HG02938 (cell line): ENCODE results near the gene PKN1.
A peak's percentile ranks its signal among the peaks of the same experiment; 100 is the strongest.

ENCODE experiments used
- ATAC-seq: cut with Tn5 transposase; IDR thresholded peaks from one replicate; pipeline ENCODE4 v1.9.1; 2021; ENCODE audit warnings: mild to moderate bottlenecking, moderate library complexity; ENCODE audit not compliant: unreplicated experiment

The PKN1 gene

DNA sequence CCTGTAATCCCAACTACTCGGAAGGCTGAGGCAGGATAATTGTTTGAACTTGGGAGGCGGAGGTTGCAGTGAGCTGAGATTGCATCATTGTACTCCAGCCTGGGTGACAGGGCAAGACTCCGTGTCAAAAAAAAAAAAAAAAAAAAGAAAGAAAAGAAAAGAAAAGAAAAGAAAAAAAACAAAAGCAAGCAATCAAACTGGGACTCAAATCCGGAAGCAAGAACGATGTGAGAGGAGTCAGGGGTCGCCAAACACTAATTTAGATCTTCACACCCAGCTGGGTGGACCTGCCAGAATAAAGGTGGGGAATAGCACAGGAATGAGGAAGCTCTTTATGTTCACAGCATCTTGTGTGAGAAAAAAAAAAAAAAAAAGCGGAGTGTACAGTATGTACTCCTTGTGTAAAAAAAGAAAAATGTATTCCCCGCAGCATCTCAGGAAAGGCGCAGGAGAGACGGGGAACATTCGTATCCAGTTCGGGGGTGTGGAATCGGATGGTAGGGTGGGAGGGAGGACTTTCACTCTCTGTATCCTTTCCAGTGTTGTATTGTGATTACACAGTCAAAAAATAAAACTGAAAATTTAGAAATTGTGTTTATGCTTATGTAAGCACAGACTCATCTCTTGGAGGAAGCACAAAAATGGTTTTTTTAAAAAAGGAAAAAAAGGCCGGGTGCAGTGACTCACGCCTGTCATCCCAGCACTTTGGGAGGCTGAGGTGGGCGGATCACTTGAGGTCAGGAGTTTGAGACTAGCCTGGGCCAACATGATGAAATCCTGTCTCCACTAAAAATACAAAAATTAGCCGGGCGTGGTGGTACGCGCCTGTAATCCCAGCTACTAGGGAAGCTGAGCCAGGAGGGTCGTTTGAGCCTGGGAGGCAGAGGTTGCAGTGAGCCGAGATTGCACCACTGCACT is 77.5 kb downstream of the PKN1 start:
- ATAC-seq, result no peak

DNA sequence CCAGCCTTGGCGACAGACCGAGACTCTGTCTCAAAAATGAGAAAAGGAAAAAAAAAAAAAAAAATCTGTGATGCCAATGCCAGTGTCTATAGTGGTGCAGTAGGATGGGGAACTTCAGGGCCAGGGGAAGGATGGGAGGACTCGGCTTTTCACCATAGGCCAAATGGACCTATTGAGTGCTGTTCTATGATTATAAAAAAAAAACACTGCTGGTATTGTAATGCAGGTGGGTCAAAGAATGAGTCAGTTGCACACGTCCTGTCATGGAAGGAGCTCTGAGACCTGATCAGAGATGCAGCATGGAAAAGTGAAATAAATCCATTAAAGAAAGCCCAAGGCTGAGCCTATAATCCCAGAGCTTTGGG is 78.1 kb downstream of the PKN1 start:
- no peak for ATAC-seq

DNA sequence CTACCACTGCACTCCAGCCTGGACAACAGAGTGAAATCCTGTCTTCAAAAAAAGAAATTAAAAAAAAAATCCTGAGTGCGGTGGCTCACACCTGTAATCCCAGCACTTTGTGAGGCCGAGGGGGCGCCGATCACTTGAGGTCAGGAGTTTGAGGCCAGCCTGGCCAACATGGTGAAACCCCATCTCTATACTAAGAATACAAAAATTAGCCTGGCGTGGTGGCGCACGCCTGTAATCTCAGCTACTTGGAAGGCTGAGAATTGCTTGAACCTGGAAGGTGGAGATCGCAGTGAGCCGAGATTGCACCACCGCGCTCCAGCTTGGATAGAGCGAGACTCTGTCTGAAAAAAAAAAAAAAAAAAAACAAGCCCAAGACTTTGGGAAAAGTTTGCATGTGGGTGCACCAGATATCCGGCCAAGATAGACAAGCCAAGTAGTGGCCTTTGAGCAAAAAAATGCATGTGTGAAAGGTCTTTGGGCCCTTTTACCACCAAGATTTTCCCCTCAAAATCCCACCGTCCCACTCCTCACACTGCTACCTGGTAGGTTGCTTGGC is 79.4 kb downstream of the PKN1 start:
- ATAC-seq, result no peak

DNA sequence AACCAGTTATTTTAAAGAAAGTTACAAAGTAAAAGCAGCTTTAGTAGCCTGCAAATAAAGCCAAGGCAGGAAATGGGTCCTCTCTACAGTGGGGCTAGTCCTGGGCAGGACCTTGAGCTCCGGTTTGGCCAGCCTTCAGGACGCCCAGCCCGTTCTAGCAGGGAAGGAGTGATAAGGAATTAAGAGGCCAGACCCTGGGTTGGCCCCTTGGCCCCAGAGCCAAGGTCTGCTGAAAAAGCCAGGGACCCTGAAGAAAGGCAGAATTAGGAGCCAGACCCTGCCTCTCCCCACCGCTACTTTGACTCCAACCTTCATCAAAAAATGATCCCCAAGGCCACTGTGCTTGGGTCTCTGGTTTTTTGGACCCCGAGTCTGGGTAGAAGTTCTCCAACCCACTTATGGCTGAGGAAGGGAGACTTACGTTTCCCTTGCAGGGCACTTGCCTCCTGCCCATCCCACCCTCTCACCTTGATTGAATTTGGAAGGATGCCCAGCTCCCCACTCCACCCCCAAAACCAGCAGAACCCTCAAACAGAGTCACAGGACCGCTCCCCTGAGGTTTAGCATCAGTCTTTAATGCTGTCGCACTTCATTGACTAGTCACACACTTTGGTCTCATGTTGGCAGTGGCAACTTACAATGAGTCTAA is 81.2 kb downstream of the PKN1 start:
- ATAC-seq, result no peak

DNA sequence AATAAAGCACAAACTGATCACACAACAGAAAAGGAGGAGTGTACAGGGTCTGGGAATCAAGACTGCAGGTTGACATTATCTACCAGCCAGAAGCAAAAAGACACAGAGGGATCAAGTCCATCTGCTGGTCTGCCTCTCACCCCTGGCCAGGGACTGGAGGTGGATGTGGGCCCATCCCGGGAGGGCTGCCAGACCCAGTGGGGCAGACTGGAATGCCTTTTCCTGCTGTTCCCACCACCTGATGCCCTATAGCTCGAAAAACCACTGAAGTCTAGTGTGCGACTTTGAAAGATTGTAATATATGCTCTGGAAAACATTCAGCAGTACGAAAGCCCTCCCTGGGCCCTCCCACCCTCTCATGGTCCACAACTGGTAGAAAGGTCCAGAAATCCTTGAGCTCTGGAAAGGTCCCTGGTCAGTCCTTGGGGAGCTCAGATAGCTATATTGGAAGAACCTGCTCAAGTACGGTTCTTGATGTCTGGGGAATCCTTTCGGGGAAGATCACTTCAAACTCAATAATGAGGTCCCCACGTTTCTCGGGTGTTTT is 82.5 kb downstream of the PKN1 start:
- no peak for ATAC-seq

DNA sequence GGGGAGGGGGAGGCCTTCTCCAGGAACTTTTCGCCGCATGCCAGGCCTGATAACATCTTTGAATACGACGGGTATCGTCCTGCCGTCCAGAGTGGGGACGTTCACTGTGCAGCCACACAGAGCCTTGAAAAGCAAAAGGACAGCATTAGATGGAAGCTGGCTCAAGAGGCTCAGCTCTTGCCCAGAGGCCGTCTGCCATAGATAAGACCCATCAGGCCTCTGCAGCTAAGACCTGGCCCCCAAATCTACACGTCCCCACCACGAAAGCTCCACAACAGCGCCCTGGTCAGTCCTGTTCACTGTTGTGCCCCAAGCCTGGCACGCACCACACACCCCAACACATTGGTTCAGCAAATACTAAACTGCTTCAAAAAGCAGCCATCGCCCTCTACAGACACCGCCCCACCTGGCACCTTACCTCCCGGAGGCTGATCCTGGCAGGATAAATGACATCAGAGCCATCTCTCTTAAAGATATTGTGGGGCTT is 83.0 kb downstream of the PKN1 start:
- ATAC-seq, result no peak

DNA sequence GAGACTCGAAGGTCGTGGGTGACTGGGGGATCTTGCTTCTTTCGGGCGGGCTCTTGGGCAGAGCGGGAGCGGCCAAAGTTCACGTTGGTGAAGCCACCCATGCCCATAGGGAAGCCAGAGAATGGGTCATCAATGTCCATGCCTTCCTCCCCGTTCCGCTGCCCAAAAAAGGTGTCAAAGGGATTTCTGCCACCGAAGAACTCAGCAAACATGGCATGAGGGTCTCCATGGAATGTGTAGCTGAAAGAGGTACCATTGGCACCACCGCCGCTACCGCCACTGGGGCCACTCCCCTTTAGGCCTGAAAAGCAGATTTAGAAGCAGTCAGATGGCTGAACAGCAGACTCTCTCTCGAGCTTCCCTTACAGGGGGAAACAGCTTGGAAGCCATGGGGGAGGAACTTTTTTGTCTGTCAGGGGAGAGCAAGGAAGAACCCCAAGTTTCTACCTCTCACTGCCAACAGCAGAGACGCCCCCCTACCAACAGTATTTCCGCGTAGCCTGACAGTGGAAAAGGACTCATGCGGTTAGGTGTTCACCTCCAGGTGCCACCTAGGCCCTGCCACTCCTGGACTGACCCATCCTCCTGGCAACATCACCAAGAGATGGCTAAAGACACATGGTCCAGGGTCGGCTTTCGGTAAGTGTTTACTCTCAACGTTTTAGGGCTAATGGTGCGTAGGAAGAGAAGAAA is 83.8 kb downstream of the PKN1 start:
- ATAC-seq, result no peak

DNA sequence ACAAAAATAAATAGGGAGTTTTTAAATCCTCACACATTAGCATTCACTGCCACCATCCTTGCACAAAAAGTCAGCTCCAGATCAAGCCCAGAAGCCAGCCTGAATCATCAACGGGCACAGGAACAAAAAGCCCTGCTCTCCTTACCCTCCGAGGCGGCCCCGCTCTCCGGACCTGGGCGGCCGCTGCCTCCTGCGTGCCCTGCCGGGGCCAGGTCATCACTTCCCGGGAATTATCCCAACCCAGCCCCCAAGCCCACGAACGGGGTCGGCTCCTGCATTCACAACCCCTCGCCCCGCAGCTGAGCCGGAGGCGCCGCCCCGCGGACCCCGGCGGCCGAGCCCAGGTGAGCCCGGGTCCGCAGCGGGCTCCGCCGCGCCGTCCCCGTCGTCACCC is 84.3 kb downstream of the PKN1 start:
- no peak for ATAC-seq

DNA sequence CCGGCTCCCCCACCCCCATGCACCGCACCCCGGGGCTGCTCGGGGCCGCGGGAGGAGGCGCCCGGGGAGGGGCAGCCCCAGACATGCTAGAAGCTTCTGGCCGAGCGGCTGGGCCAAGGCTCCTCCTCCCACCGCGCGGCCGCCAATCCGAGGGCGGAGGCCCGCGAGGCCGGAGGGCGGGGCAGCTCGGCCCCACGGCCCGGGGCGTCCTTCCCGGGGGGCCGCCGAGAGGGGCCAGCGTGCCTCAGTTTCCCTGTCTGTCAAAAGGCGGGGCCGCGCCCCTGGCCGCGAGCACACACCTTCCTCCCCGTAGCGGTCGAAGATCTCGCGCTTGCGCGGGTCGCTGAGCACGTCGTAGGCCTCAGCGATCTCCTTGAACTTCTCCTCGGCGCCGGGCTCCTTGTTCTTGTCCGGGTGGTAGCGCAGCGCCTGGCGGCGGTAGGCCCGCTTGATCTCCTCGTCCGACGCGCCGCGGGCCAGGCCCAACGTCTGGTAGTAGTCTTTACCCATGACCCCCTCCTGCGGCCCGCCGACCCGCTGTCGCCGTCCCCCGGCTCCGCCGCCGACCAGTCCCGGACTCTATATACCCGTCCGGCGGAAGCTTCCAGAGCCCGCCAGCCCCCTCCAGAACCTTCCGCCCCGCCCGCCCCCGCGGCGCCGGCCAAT is 84.9 kb downstream of the PKN1 start, which contains the start of gene DNAJB1:
Gene DNAJB1 (minus strand): TSS at position 558 of the 666 bp plus-strand sequence. CDS start 48 bp downstream, at position 510.
- peak; percentile 61 for ATAC-seq

DNA sequence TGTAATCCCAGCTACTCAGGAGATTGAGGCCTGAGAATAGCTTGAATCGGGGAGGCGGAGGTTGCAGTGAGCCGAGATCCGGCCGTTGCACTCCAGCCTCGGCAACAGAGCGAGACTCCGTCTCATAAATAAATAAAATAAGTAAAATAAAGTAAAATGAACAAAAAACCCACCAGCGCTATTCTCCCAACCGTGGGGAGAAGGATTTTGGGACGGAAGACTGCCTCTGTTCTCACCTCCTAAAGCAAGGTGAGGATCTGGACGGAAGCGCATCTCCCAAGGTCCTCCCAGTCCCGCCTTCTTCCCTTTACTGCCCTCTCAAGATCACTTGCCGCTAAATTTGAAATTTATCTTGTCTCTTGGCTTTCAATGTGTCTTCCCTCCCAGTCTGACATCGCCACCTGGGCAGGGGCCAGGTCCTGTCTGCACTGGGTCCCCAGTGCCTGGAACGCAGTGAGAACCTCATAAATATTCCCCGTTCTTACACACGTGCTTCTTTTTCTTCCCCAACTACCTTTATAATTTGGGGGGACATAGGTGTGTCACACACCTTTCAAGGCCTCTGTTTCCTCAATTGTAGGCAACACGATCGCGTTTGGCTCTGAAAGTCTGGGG is 86.2 kb downstream of the PKN1 start:
- ATAC-seq, result no peak

DNA sequence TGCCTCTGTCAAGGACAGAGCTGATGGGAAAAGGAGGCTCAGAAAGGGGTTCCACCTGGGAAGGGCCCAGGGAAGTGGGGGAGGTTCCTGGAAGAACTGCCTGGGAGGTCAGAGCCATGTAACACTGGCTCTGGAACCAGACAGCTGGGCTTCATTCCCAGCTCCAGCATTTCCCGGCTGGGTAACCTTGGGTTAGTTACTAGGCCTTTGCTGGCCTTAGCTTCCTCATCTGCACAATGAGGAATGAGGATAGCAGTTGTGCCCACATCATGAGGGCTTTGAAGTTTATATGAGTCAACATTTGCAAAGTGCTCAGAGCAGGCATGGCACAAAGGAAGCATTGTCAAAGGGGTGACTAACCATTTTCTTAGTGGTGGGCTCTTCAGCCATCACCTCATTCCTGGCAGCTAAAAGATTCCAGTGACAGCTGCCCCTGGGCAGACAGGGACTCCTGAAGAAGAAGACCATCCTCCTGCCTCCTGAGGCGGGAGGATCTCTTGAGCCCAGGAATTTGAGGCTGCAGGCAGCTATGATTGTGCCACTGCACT is 86.8 kb downstream of the PKN1 start:
- ATAC-seq, result no peak

DNA sequence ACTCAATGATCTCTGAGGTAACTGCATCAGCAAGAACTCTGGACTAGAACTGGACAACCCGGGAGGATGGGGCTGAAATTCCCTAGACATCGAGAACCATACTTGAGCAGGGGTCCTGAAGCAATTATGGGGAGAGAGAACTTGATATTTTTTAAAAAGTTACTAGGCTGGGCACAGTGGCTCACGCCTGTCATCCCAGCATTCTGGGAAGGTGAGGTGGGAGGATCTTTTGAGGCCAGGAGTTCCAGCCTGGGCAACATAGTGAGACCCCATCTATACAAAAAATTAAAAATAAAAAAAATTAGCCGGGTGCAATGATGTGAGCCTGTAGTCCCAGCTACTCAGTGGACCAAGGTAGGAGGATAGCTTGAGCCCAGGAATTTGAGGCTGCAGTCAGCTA is 87.4 kb downstream of the PKN1 start:
- ATAC-seq, result no peak
